GM19372 (cell line): Measurements from ENCODE around the gene LGALS9.
"Not testable (repeated sequence)": the region's sequence is repeated elsewhere in the genome, so short reads cannot be mapped to it uniquely, and the experiment has no call there.

Source experiments
- ATAC-seq: cut with Tn5 transposase; IDR thresholded peaks from one replicate; pipeline ENCODE4 v1.9.1; 2021; ENCODE audit warnings: mild to moderate bottlenecking, low read depth, moderate library complexity; ENCODE audit not compliant: unreplicated experiment

The LGALS9 gene

DNA sequence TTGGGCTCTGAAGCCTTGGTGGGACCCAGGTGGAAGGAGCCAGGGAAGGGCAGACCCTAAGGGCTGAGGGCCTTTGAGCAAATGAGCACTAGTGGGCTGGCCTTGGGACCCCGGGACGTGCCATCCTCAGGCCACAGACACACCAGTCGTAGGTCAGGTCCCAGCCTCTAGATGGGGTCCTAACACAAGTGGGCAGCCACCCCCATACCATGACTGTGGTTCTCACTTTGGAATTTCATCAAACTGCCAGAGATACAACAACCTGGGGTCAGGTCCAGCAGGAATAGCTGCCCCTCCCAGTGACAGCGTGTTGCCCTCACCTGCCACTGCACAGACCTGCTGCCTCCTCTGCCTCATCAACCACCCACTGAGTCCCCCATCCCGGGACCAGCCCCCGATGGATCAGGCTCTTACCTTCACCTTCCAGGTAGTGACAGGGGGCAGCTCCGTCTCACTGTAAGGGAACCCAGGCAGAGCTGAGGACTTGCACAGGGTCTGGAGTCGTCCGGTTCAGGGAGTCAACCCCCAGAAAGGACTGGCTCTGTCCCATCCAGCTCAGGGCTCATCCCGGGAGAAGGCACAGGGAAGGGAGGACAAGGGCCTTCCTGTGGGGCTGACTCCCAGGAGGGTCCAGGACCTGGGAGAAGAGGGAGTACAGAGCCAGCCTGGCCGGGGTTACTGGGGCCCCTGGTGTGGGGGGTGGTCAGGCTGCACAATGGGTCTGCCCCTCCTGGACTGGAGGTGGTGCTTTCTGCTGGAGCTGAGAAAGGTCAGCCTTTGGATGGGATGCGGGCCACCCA lies 40.0 kb downstream of the LGALS9 start:
- ATAC-seq: no peak

- no peak for ATAC-seq
Measured at GRCh38 chr17:27671591-27671910, 40.6 kb downstream of the LGALS9 start.

DNA sequence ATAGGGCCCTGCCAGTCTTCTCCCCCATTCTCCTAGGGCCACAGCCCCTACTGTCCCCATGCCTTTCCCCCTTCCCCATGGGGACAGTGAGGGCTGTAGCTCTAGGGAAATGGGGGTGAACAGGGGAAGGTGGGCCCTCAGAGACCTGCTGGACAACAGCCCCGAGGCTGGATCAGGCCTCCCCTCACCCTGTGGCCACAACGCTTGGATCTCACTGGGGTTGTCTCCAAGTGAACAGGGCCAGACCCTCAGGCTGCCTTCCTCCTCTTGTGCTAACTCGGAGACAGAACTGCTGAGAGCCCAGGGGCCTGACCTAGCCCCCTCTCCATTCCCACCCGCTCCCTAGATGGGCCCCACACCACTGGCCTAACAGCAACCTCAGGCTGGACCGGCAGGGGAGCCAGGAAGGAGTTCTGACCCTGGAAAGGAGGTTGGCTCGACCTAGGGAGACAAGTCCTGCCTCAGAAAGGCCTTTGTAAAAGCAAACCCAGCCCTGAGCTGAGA lies 41.0 kb downstream of the LGALS9 start:
- ATAC-seq: not testable (repeated sequence)

- ATAC-seq: no peak
Measured at GRCh38 chr17:27674335-27674734, 43.3 kb downstream of the LGALS9 start.

DNA sequence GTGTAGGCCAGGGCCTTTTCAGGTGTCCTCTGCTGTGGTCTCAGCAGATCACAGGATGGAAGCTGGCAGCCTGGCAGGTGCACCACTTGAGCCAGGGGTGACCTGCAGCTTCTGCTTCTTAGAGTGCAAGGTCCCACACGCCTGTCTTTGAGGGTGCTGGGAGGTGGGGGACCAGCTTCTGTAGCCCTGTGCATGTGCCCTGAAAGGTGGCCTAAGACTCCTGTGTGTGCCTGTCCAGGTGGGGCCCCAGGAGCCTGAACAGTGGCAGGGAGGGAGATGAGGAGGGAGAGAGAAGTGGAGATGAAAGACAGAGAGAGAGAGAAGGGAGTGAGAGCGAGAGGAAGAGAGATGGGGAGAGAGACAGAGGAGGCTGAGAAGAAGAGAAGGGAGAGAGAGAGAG lies 46.2 kb downstream of the LGALS9 start:
- no peak for ATAC-seq

- not testable (repeated sequence) for ATAC-seq
Measured at GRCh38 chr17:27686322-27686721, 55.3 kb downstream of the LGALS9 start.

DNA sequence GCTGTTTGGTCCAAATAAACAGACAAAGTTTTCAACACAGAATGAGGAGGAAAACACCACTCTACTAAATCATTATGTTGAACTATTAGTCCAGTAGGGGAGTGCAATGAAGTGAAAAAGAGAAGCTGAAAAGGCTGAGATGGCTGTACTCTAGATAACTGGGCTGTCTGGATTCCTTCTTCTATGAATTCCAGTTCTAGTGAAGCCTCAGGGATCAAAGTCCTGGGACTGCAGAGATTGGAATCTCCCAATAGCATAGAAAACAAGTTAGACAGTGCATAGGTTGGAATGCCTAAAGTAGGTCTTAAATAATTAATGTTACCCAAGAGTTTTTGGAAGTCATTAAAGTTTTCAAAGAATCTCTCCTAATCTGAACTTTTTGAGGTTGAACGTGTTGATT lies 59.9 kb downstream of the LGALS9 start:
- ATAC-seq: no peak

DNA sequence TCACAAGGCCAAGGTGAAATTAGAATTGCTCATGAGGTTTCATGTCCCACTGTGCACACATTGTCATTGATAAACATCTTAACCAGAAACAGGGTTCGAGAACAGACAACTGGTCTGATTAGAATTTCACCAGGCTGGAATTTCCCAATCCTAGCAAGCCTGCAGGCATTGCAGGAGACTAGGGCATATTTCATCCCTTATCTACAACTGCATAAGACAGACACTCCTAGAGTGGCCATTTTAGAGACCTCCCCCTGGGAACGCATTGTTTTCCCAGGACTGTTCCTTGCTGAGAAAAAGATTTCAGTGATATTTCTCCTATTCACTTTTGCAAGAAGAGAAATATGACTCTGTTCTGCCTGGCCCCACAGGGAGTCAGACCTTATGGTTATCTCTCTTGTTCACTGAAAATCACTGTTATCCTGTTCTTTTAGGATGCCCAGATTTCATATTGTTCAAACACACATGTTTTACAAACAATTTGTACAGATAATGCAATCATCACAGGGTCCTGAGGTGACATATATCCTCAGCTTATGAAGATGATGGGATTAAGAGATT lies 64.3 kb downstream of the LGALS9 start:
- not testable (repeated sequence) for ATAC-seq
